ENCODE results near the gene JMJD1C.
"Not testable (repeated sequence)": the region's sequence is repeated elsewhere in the genome, so short reads cannot be mapped to it uniquely, and the experiment has no call there.

Gene JMJD1C

DNA sequence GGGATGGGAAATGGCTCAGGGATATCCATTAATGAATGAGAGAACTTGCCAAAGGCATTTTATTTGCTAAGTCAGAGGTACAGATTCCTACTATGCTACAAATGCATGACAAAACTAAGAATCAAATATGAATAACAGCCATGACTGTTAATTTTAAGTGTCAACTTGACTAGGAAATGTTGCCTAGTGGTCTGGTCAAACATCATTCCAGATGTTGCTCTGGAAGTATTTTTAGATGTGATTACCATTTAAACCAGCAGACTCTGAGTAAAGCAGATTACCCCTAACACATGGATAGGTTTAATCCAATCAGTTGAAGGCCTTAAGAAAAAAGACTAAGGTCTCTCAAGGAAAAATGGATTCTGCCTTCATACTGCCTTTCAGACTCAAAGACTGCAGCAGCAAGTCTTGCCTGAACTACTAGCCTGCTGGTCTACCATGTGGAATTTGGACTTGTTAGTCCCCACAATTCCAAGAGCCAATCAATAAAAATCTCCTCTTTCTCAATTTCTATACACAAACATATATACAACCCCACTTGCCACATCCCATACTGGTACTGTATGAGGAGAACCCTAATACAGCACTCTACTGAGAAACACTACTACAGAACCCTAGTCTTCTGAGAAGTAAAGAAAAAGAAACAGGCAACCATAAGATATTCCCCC lies 213.5 kb downstream of the JMJD1C start:
- no peak for DNase-seq

- no peak for DNase-seq
Observed at GRCh38 chr10:63250032-63250431, 215.7 kb downstream of the JMJD1C start.

GRCh38 chr10:63247771-63248170 lies 218.0 kb downstream of the JMJD1C start:
- no peak for DNase-seq

GRCh38 chr10:63246356-63246755 lies 219.4 kb downstream of the JMJD1C start:
- no peak for DNase-seq

DNA sequence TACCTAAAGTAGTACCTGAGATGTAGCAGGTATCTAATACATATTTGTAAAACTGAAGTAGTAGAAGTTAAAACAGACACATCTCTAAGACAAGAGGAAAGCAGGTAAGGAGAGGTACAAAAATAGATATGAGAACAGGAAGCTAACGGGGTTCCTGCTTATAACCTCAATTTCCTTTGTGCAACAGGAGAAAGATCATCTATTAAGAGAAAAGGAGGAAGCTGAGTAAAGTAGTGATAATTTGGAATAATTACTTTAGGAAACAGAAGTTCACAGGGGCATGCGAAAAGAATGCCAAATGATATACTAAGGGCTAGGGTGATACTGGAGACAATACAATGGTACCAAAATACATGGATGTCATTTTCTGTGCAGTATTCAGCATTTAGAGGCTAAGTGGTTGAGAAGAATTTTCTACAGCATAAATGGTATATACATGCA lies 223.9 kb downstream of the JMJD1C start:
- DNase-seq = no peak

GRCh38 chr10:63240807-63241206 lies 225.0 kb downstream of the JMJD1C start:
- DNase-seq = no peak

DNA sequence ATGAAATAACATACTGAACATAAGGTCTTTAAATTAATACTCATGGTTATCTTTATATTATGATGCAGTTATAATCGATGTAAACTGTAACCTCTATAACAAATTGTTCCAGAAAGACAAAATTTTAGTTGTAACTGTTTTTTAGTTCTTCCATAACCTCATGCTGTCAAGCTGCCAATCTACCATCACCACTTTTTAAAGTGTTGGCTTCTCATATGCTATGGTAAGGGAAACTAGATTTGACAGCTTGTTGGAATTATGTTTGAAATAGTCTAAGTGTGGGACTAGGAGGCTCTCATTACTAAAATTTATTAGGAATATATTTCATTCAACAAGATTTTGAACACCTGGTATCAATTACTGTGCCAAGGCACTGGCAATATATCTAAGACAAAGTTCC lies 227.3 kb downstream of the JMJD1C start:
- DNase-seq = no peak

GRCh38 chr10:63237396-63237795 lies 228.4 kb downstream of the JMJD1C start:
- no peak for DNase-seq

DNA sequence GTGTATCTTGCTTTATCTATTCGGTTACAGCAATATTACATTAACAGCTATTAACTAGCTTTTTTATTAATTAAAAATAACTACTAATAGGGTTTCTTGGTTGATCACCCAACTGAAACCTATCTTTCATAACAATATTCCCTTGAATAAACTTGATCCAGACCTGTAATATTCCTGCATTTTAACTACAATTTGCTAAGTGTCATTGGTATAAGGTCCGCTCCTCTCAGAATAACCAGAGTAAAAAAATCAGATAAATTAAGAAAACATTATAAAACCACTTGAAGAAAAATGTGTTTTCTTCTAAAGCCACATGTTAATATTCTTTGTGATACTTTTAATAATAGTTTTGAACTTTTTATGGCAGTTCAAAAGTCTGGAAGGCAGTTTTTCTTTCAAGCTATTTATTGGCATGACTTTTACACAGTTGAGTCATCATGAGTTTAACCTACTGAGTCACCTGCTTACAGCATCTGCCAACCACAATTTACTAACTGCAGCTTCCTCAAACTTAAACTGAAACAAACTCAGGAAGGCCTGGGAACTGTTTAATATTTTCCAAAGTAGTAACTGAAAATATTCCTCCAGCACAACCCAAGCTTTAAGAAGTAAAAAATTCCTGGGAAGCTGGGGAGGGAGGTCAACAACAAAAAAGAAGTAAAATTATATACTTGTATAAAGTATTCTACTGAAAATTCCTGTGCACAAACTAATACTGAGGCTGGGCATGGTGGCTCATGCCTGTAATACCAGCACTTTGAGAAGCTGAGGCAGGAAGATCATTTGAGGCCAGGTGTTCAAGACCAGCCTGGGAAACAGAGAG lies 229.5 kb downstream of the JMJD1C start:
- no peak for DNase-seq

DNA sequence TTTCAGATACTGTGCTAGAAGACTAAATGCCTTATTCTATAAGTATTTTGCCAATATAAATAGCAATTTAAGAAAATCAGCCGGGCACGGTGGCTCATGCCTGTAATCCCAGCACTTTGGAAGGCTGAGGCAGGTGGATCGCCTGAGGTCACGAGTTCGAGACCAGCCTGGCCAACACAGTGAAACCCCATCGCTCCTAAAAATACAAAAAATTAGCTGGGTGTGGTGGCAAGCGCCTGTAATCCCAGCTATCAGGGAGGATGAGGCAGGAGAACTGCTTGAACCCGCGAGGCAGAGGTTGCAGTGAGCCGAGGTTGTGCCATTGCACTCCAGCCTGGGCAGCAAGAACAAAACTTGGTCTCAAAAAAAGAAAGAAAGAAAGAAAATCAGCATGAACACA lies 230.6 kb downstream of the JMJD1C start:
- not testable (repeated sequence) for DNase-seq

GRCh38 chr10:63229161-63229560 lies 236.6 kb downstream of the JMJD1C start:
- DNase-seq = no peak

GRCh38 chr10:63228237-63228636 lies 237.5 kb downstream of the JMJD1C start:
- DNase-seq = no peak

DNA sequence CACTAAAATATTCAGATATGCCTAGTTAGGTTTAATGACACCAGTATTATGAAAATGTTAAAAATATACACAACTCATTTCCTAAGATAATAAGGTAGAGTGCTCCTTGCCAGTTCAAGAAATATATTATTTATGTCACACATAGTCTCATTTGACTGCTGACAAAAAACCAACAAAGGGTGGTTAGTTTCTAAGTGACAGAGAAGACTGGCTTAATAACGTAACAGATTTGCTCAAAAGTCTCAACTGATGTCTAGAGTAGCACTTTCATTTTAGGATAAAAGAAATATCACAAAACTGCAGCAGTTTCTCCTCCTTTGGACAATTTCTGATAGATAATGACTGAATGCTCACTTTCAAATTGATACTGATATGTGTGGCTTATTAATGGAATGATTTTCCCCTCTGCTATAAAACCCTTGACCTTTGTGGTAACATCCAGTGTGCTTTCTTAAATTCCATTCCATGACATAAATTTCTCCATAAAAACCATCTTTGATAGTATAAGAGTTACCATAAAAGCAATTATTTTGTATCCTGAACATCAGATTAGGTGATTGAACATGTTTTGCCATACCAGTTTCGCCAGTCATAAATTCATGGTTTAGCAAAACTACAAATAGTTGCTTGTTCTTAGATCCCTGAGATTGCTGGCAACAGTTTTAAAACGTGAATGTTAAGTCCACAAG lies 238.4 kb downstream of the JMJD1C start:
- no peak for DNase-seq

DNA sequence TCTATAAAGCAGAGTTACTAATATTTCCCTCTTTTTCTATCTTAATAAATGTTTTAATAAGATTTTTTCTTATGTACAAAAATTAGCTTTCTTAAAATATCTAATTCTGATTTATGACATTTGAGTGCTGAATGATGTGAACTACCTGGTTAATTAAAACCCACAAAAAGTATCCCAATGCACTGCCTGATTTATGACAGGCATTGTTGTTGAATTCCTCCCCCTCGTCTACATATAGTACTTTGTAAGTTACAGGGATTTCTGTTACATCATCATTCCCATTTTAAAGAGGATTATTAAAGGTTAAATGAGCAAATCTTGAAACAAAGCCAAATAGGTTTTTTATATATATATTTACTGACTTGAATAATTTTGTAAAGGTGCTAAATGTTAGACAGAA lies 241.5 kb downstream of the JMJD1C start:
- DNase-seq = no peak

- no peak for DNase-seq
Observed at GRCh38 chr10:63221950-63222349, 243.8 kb downstream of the JMJD1C start.

DNA sequence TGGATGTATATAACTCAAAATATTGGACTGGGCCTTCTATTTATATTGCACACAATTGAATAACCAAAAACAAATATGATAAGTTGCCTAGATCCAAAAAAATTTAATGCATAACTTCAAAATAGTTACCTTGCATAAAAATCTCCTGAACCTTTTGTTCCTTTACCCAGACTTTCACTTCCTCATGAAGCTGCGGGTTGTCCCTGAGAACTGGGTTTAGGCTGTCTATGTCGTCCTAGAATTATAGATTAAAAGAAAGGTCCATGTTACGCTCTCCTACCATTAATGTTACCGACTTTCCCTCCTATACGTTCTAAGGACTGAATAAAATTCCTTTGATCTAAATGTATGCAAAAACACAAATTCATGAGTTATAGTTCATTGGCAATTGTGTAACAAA lies 246.0 kb downstream of the JMJD1C start:
- DNase-seq = no peak

GRCh38 chr10:63217120-63217605 lies 248.6 kb downstream of the JMJD1C start:
- DNase-seq = peak; percentile 40

DNA sequence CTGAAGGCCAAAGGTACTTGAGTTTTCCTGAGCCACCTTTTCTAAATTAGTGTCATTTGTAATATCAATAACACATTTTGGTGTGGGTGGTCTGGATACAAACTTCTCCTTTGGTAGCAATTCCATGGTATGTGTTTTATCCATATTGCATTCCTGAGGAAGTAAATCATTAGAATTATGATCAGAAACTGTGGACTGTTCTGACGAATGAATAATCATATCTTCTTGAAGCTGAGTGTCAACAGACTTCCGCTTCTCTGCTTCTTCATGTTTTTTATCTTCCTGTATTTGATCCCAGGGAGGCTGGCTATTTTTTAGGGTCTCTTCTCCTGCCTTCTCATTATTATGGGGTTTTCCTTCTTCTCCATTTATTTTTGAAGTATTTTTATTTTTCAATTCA lies 251.2 kb downstream of the JMJD1C start:
- no peak for DNase-seq

GRCh38 chr10:63213489-63213888 lies 252.3 kb downstream of the JMJD1C start:
- no peak for DNase-seq

DNA sequence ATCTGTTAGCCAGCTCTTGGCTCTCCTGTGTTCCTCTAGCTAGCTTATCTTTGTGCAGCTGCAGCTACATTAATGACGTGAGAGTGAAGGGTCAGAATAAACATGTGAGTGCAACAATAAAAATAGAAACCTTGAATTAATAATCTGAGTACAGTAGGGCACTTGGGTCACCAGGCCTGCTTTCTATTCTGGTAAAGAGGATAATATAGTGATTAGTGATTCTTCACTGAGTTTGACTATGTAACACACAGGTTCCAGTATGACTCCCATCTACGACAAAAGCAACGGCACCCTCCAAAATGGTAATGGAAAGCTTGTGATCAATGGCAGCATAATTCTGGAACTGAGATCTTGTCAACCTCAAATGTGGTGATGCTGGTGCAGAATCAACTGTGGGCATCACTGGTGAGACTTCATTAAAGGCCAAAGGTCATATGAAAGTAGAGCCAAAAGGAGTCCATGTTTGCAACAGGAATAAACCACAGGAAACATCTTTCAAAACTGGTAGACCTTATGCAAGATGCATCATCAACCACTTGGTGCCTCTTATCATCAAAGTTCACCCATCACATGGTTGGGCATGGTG lies 255.1 kb downstream of the JMJD1C start:
- no peak for DNase-seq

- no peak for DNase-seq
Observed at GRCh38 chr10:63209705-63210104, 256.1 kb downstream of the JMJD1C start.

DNA sequence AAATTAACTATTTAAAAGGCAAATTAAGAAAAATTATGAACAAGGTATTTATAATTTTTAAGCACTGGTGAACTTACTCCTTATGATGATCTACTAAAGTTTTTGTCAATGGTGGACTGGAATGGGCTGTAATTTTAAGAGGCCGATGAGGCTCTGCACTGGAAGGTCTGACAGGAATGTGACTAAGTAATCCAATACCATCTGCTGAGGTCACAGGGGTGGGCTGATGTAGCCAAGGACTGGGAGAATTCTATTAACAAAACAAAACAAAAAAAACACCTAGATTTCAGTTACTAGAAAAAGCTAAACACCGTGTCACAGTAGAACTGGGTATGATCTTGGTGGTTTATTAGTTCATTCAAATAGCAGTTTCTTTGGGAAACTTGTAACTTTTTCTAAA lies 256.8 kb downstream of the JMJD1C start:
- no peak for DNase-seq

Measured in NCI-H510A treated with DMSO at 0.1 percent for 48 hours (cell line).